Measurements from ENCODE around the gene IGF1R.

- no peak for TF ChIP-seq CTCF (IDR thresholded peaks at IDR 0.05)
- TF ChIP-seq POLR2A (IDR thresholded peaks at IDR 0.05): no peak
These were observed 1.8 kb upstream of the IGF1R start for GRCh38 chr15:98646546-98647025.
